ENCODE results near the gene ZNF746. TPM values are rescaled to one million over a fixed set of nuclear protein-coding genes. Genes with fewer than 3 reads are reported as not detected.

The ZNF746 gene
- polyA plus RNA-seq, 1 donor (not counting 4 experiments of a cell fraction or from before 2014, with no cell fraction given): 7.0 TPM

GRCh38 chr7:149430192-149430591 is 67.4 kb downstream of the ZNF746 start:
- no peak for FAIRE-seq
- dilution Hi-C loops (cut with MboI; ENCODE audit: extremely low pct_ligation_motif_present, low sequenced_read_pairs): no loop called here
- H3K4me2 ChIP-seq (ENCODE audit: control insufficient read depth, extremely low read depth, insufficient read depth, low read depth, low read length): no peak overlapping the region
- H3K36me3 ChIP-seq (ENCODE audit: control insufficient read depth in 2 of 2, extremely low read depth in 1 of 2, insufficient read depth in 2 of 2, low read length in 2 of 2): peaks cover 16 to 20% of the 10 kb centered on the region in 2 experiments
- no peak overlapping the region for H3K27ac ChIP-seq (ENCODE audit: control insufficient read depth, insufficient read depth, low read length)
- H3K27me3 ChIP-seq (ENCODE audit: control insufficient read depth, extremely low read depth, insufficient read depth, low read length): no peaks in the 10 kb centered on the region
- no peaks in the 10 kb centered on the region for H3K79me2 ChIP-seq (ENCODE audit: control insufficient read depth, insufficient read depth, low read length)
- no peaks in the 10 kb centered on the region for H3K4me1 ChIP-seq (ENCODE audit: control insufficient read depth, extremely low read depth, insufficient read depth, low read length)
- no peaks in the 10 kb centered on the region for H3K9me3 ChIP-seq (ENCODE audit: control insufficient read depth, low read depth, low read length)
- no peak overlapping the region for H3K9ac ChIP-seq (ENCODE audit: control insufficient read depth, extremely low read depth, insufficient read depth, low read length)
- H4K20me1 ChIP-seq (ENCODE audit: control insufficient read depth, extremely low read depth, insufficient read depth, low read length): no peaks in the 10 kb centered on the region
- H3K4me3 ChIP-seq (ENCODE audit: control insufficient read depth in 2 of 3, extremely low read depth in 1 of 3, insufficient read depth in 2 of 3, low read depth in 1 of 3, low read length in 3 of 3): no peak overlapping the region
- no peak for TF ChIP-seq CTCF (optimal IDR thresholded peaks at IDR 0.05 in 1 of 3, IDR thresholded peaks at IDR 0.05 in 1 of 3, conservative IDR thresholded peaks at IDR 0.05 in 1 of 3; ENCODE audit: extremely low read depth in 1 of 3, insufficient read depth in 2 of 3, low read length in 3 of 3)
- TF ChIP-seq EZH2 (IDR thresholded peaks at IDR 0.05; ENCODE audit: low read length): no peak
- no peaks in the 10 kb centered on the region for H3K9me1 ChIP-seq (ENCODE audit: control insufficient read depth, extremely low read depth, insufficient read depth, low read length)
- DNase-seq (ENCODE audit: low read depth, low spot score): no peak
- H2AFZ ChIP-seq (ENCODE audit: control insufficient read depth, low read length): no peak overlapping the region

GRCh38 chr7:149427893-149428292 is 69.7 kb downstream of the ZNF746 start:
- Histone ChIP-seq H4K20me1 (ENCODE audit: control insufficient read depth, extremely low read depth, insufficient read depth, low read length) (no peaks in the 10 kb centered on the region), H3K79me2 (ENCODE audit: control insufficient read depth, insufficient read depth, low read length) (no peaks in the 10 kb centered on the region), H2AFZ (ENCODE audit: control insufficient read depth, low read length) (no peak overlapping the region), H3K36me3 (ENCODE audit: control insufficient read depth in 2 of 2, extremely low read depth in 1 of 2, insufficient read depth in 2 of 2, low read length in 2 of 2) (peaks cover 7 to 14% of the 10 kb centered on the region in 2 experiments), H3K4me2 (ENCODE audit: control insufficient read depth, extremely low read depth, insufficient read depth, low read depth, low read length) (no peak overlapping the region), H3K4me3 (ENCODE audit: control insufficient read depth in 2 of 3, extremely low read depth in 1 of 3, insufficient read depth in 2 of 3, low read depth in 1 of 3, low read length in 3 of 3) (no peak overlapping the region), H3K9ac (ENCODE audit: control insufficient read depth, extremely low read depth, insufficient read depth, low read length) (no peak overlapping the region), H3K9me1 (ENCODE audit: control insufficient read depth, extremely low read depth, insufficient read depth, low read length) (no peaks in the 10 kb centered on the region), H3K27ac (ENCODE audit: control insufficient read depth, insufficient read depth, low read length) (no peak overlapping the region), H3K9me3 (ENCODE audit: control insufficient read depth, low read depth, low read length) (no peaks in the 10 kb centered on the region), H3K27me3 (ENCODE audit: control insufficient read depth, extremely low read depth, insufficient read depth, low read length) (no peaks in the 10 kb centered on the region), H3K4me1 (ENCODE audit: control insufficient read depth, extremely low read depth, insufficient read depth, low read length) (no peaks in the 10 kb centered on the region)
- FAIRE-seq (no peak), DNase-seq (ENCODE audit: low read depth, low spot score) (no peak)
- dilution Hi-C loops (cut with MboI; ENCODE audit: extremely low pct_ligation_motif_present, low sequenced_read_pairs): no loop called here
- no peak for TF ChIP-seq CTCF (optimal IDR thresholded peaks at IDR 0.05 in 1 of 3, IDR thresholded peaks at IDR 0.05 in 1 of 3, conservative IDR thresholded peaks at IDR 0.05 in 1 of 3; ENCODE audit: extremely low read depth in 1 of 3, insufficient read depth in 2 of 3, low read length in 3 of 3)
- no peak for TF ChIP-seq EZH2 (IDR thresholded peaks at IDR 0.05; ENCODE audit: low read length)

All from keratinocyte (primary cell).